ENCODE results near the gene KLRB1.
"Not testable (repeated sequence)": the region's sequence is repeated elsewhere in the genome, so short reads cannot be mapped to it uniquely, and the experiment has no call there.

KLRB1 gene

GRCh38 chr12:9606247-9606646 lies 1.5 kb downstream of the KLRB1 start:
- FAIRE-seq, result no peak
- DNase-seq (ENCODE audit: insufficient read length, low spot score), result no peak
- no peak for TF ChIP-seq POLR2A (IDR thresholded peaks at IDR 0.05; ENCODE audit: low read depth, low read length)

GRCh38 chr12:9605483-9605882 lies 2.2 kb downstream of the KLRB1 start:
- DNase-seq (ENCODE audit: insufficient read length, low spot score) (no peak), FAIRE-seq (no peak)
- TF ChIP-seq POLR2A (IDR thresholded peaks at IDR 0.05; ENCODE audit: low read depth, low read length), result no peak

GRCh38 chr12:9604287-9604686 lies 3.4 kb downstream of the KLRB1 start:
- no peak for FAIRE-seq
- no peak for TF ChIP-seq POLR2A (IDR thresholded peaks at IDR 0.05; ENCODE audit: low read depth, low read length)
- no peak for DNase-seq (ENCODE audit: insufficient read length, low spot score)

GRCh38 chr12:9600426-9600825 lies 7.3 kb downstream of the KLRB1 start:
- FAIRE-seq; DNase-seq (ENCODE audit: insufficient read length, low spot score): not testable (repeated sequence)

- no peak for DNase-seq (ENCODE audit: insufficient read length, low spot score)
- FAIRE-seq, result no peak
- no peak for TF ChIP-seq POLR2A (IDR thresholded peaks at IDR 0.05; ENCODE audit: low read depth, low read length)
Measured at GRCh38 chr12:9598363-9598762, 9.4 kb downstream of the KLRB1 start.

GRCh38 chr12:9597365-9597764 lies 10.4 kb downstream of the KLRB1 start:
- no peak for TF ChIP-seq POLR2A (IDR thresholded peaks at IDR 0.05; ENCODE audit: low read depth, low read length)
- FAIRE-seq (no peak), DNase-seq (ENCODE audit: insufficient read length, low spot score) (no peak)

- TF ChIP-seq POLR2A (IDR thresholded peaks at IDR 0.05; ENCODE audit: low read depth, low read length), result no peak
- FAIRE-seq, result no peak
- no peak for DNase-seq (ENCODE audit: insufficient read length, low spot score)
Measured at GRCh38 chr12:9590441-9590840, 17.3 kb downstream of the KLRB1 start.

GRCh38 chr12:9588749-9589148 lies 19.0 kb downstream of the KLRB1 start:
- TF ChIP-seq POLR2A (IDR thresholded peaks at IDR 0.05; ENCODE audit: low read depth, low read length), result no peak
- FAIRE-seq (no peak), DNase-seq (ENCODE audit: insufficient read length, low spot score) (no peak)

GRCh38 chr12:9587987-9588600 lies 19.6 kb downstream of the KLRB1 start:
- FAIRE-seq (no peak), DNase-seq (ENCODE audit: insufficient read length, low spot score) (no peak)
- no peak for TF ChIP-seq POLR2A (IDR thresholded peaks at IDR 0.05; ENCODE audit: low read depth, low read length)

- FAIRE-seq; DNase-seq (ENCODE audit: insufficient read length, low spot score): not testable (repeated sequence)
Measured at GRCh38 chr12:9577729-9578128, 30.0 kb downstream of the KLRB1 start.

GRCh38 chr12:9567151-9567550 lies 40.6 kb downstream of the KLRB1 start:
- not testable (repeated sequence) for FAIRE-seq

GRCh38 chr12:9566113-9566512 lies 41.6 kb downstream of the KLRB1 start:
- not testable (repeated sequence) for DNase-seq (ENCODE audit: insufficient read length, low spot score); FAIRE-seq

More at GRCh38 chr12:9567151-9567550, 40.6 kb downstream of the KLRB1 start:
- not testable (repeated sequence) for DNase-seq (ENCODE audit: insufficient read length, low spot score)

GRCh38 chr12:9564418-9564817 lies 43.3 kb downstream of the KLRB1 start:
- FAIRE-seq, result not testable (repeated sequence)

GRCh38 chr12:9562841-9563453 lies 44.8 kb downstream of the KLRB1 start:
- peak; percentile 41 for FAIRE-seq
- DNase-seq (ENCODE audit: insufficient read length, low spot score), result not testable (repeated sequence)

More at GRCh38 chr12:9564418-9564817, 43.3 kb downstream of the KLRB1 start:
- DNase-seq (ENCODE audit: insufficient read length, low spot score), result not testable (repeated sequence)

- not testable (repeated sequence) for DNase-seq (ENCODE audit: insufficient read length, low spot score)
- peak; percentile 50 for FAIRE-seq
Measured at GRCh38 chr12:9545489-9545888, 62.2 kb downstream of the KLRB1 start.

Measured in H54 (cell line).